Type B pancreatic cell (in vitro differentiated cells): Measurements from ENCODE around the gene CREBRF. TPM values are rescaled to one million over a fixed set of nuclear protein-coding genes. Genes with fewer than 3 reads are reported as not detected.

Experiments used
- DNase-seq: peaks from one replicate; pipeline ENCODE4 v3.0.0; 2021; ENCODE audit warnings: mixed read lengths; ENCODE audit not compliant: unreplicated experiment; ENCODE audit errors: extremely low spot score
- H3K27ac Mint-ChIP-seq: 2 replicates; pipeline ENCODE4 v1.8.0; 2021; ENCODE audit warnings: mild to moderate bottlenecking, mixed read lengths
- H3K27me3 Mint-ChIP-seq: 2 replicates; pipeline ENCODE4 v1.8.0; 2021; ENCODE audit warnings: mixed read lengths
- H3K36me3 Mint-ChIP-seq: 2 replicates; pipeline ENCODE4 v1.8.0; 2021; ENCODE audit warnings: mixed read lengths
- H3K4me1 Mint-ChIP-seq: one replicate; pipeline ENCODE4 v1.8.0; 2021; ENCODE audit warnings: mixed read lengths; ENCODE audit not compliant: unreplicated experiment
- H3K4me3 Mint-ChIP-seq: 2 replicates; pipeline ENCODE4 v1.8.0; 2021; ENCODE audit warnings: mild to moderate bottlenecking, mixed read lengths
- H3K9me3 Mint-ChIP-seq: 2 replicates; pipeline ENCODE4 v1.8.0; 2021; ENCODE audit warnings: mixed read lengths
- total RNA-seq: library from RNA; stranded (reverse); gene quantifications from 2 replicates; pipeline ENCODE4 v1.2.1, GENCODE V29; 2021; ENCODE audit warnings: low replicate concordance
- TF ChIP-seq, protein P1 (sequence below): fragments of 200-600 bp; sonication (generic); conservative IDR thresholded peaks from 2 replicates; pipeline ENCODE4 v1.5.0; 2021; ENCODE audit warnings: antibody characterized with exemption, mild to moderate bottlenecking

CREBRF gene
- total RNA-seq, 1 donor from 2014 or later = 11.9 TPM

DNA sequence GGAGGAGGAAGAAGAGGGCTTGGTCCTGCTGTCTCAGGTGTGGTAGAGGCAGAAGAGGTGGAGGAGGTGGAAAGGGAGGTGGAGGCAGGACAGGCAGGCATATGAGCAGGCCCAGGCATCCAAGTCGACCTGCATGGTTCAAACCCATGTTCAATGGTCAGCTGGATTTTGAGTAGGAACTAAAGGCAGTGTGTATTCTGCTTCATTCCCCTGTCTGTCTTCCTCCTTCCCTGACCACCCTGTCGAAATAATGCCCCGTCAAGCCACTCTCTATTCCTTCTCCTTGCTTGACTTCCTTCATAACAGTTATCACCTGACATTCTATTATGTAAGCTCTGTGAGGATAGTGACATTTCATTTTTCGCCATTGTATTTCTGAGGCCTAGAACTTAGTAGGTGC is 37.8 kb upstream of the CREBRF start:
- Mint-ChIP-seq H3K9me3 (no peaks in the 10 kb centered on the region), H3K27ac (no peak overlapping the region), H3K4me1 (peaks cover 9% of the 10 kb centered on the region), H3K27me3 (no peaks in the 10 kb centered on the region), H3K4me3 (no peak overlapping the region), H3K36me3 (peaks cover 26% of the 10 kb centered on the region)
- DNase-seq = no peak
- TF ChIP-seq, protein P1, sequence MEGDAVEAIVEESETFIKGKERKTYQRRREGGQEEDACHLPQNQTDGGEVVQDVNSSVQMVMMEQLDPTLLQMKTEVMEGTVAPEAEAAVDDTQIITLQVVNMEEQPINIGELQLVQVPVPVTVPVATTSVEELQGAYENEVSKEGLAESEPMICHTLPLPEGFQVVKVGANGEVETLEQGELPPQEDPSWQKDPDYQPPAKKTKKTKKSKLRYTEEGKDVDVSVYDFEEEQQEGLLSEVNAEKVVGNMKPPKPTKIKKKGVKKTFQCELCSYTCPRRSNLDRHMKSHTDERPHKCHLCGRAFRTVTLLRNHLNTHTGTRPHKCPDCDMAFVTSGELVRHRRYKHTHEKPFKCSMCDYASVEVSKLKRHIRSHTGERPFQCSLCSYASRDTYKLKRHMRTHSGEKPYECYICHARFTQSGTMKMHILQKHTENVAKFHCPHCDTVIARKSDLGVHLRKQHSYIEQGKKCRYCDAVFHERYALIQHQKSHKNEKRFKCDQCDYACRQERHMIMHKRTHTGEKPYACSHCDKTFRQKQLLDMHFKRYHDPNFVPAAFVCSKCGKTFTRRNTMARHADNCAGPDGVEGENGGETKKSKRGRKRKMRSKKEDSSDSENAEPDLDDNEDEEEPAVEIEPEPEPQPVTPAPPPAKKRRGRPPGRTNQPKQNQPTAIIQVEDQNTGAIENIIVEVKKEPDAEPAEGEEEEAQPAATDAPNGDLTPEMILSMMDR = no peak

DNA sequence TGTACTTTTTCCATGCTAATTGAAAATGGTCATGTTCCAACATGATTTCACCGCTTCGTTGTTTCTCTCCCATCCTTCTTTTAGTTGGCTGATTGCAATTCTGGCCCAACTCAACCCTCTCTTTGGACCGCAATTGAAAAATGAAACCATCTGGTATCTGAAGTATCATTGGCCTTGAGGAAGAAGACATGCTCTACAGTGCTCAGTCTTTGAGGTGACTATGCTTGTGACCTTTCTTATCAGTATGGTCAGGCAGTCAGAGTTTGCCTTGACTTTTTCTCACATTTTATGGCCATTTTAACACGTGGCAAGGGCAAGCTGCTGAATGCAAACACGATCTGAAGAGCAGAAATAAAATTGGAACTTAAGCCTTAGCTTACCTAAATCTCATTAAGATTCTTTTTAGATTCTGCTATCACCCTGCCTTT is 36.0 kb upstream of the CREBRF start:
- Mint-ChIP-seq H3K36me3 (peaks cover 30% of the 10 kb centered on the region), H3K4me1 (peaks cover 9% of the 10 kb centered on the region), H3K4me3 (no peak overlapping the region), H3K9me3 (no peaks in the 10 kb centered on the region), H3K27me3 (no peaks in the 10 kb centered on the region), H3K27ac (no peak overlapping the region)
- DNase-seq = no peak
- TF ChIP-seq, protein P1 = no peak

DNA sequence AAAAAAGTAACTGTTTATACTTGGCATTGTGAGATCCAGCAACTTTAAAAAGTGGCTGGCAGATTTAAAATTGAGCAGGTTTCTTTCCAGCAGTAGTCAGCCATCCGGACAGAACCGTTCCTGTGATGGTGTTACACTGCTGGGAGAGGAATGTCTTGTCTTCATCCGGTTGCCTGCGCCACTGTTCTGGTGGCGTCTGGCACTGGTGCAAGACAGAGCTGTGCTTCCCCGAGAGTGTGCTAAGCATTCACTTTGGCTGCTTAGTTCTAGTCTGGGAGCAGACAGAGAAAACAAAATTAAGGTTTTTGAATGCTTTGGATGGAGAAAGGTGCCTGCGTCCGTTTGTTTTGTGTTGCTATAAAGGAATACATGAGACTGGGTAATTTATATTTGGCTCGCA is 35.5 kb upstream of the CREBRF start:
- TF ChIP-seq, protein P1 = no peak
- no peak overlapping the region for H3K4me3 Mint-ChIP-seq
- no peak for DNase-seq
- H3K9me3 Mint-ChIP-seq = no peaks in the 10 kb centered on the region
- no peaks in the 10 kb centered on the region for H3K27me3 Mint-ChIP-seq
- H3K36me3 Mint-ChIP-seq = peaks cover 30% of the 10 kb centered on the region
- H3K27ac Mint-ChIP-seq = no peak overlapping the region
- peaks cover 9% of the 10 kb centered on the region for H3K4me1 Mint-ChIP-seq

DNA sequence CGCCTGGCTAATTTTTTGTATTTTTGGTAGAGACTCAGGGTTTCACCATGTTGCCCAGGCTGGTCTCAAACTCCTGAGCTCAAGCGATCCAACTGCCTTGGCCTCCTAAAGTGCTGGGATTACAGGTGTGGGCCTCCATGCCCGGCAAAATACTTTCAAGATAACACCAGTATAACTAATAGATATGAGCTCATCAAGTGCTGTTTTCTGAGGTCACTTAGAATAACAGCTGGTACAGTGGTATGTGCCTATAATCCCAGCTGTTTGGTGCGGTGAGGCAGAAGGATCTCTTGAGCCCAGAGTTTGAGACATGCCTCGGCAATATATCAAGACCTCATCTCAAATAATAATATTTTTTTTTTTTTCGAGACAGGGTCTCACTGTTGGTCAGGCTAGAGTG is 30.5 kb upstream of the CREBRF start:
- TF ChIP-seq, protein P1 = no peak
- Mint-ChIP-seq H3K4me3 (no peak overlapping the region), H3K4me1 (no peaks in the 10 kb centered on the region), H3K27me3 (no peaks in the 10 kb centered on the region), H3K27ac (no peak overlapping the region), H3K9me3 (no peaks in the 10 kb centered on the region), H3K36me3 (peaks cover 18% of the 10 kb centered on the region)
- DNase-seq = no peak

DNA sequence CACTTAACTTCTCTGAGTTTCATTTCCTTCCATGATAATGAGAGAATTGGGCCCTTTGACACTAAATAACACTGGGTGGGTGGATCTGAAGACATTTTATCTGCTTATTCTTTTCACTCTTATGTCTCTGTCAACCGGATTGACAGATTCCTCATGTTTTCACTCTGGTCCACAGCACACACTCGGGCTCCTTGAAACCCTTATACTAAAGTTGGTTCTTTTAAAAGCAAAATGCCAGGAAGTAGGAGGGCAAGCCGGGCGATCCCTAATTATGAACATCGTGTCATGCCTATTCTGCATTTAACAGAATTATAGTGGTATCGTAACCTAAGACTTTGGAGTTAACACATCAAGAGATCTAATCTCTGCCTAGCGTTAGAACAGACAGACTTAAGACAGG is 28.2 kb upstream of the CREBRF start:
- Mint-ChIP-seq H3K36me3 (peaks cover 6% of the 10 kb centered on the region), H3K4me1 (no peaks in the 10 kb centered on the region), H3K27me3 (no peaks in the 10 kb centered on the region), H3K4me3 (no peak overlapping the region), H3K27ac (no peak overlapping the region), H3K9me3 (no peaks in the 10 kb centered on the region)
- TF ChIP-seq, protein P1 = no peak
- no peak for DNase-seq

DNA sequence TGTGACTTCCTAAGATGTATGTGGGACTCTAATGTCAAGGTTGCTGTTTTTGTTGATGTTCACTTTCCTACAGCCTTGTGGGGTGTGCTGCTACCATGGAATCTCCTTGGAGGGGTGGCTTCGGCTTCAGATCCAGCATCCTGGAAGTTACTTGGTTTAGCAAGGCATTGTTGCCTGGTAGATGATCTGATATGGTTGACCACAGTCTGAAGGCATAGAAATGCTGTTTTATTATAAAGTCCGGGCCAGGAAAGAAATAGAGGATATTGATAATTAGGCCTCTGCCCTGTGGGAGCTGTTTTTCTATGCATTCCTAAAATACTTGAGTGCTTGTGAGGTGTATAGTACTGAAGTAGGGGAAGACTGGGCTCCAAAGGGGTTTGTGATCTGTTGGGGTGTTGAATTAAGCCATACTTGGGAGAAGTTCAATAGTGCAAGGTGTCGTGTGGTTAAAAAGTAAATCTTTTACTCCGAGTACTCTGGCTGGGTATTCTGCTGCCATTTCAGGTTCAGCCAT is 27.3 kb upstream of the CREBRF start:
- Mint-ChIP-seq H3K36me3 (peaks cover 6% of the 10 kb centered on the region), H3K27ac (no peak overlapping the region), H3K4me1 (no peaks in the 10 kb centered on the region), H3K4me3 (no peak overlapping the region), H3K27me3 (no peaks in the 10 kb centered on the region), H3K9me3 (no peaks in the 10 kb centered on the region)
- TF ChIP-seq, protein P1 = no peak
- DNase-seq = no peak
